HEK293 (cell line): ENCODE results near the gene RUNX1.

Experiments
- ZFP37 ChIP-seq: fragments of 450-650 bp; formaldehyde crosslinking; IDR thresholded peaks from 2 replicates; pipeline ENCODE4 v1.5.1; 2016; ENCODE audit warnings: missing biosample characterization, missing genetic modification characterization
- ZNF2 ChIP-seq: fragments of 450-650 bp; formaldehyde crosslinking; IDR thresholded peaks from 2 replicates; pipeline ENCODE4 v1.5.1; 2016; ENCODE audit warnings: missing biosample characterization, missing genetic modification characterization
- ZNF324 ChIP-seq: fragments of 450-650 bp; formaldehyde crosslinking; IDR thresholded peaks from 2 replicates; pipeline ENCODE4 v1.5.1; 2016; ENCODE audit warnings: missing biosample characterization, missing genetic modification characterization
- ZNF76 ChIP-seq: fragments of 450-650 bp; formaldehyde crosslinking; IDR thresholded peaks from 2 replicates; pipeline ENCODE4; 2016; ENCODE audit warnings: low read depth, missing biosample characterization, missing genetic modification characterization, borderline replicate concordance
- ZNF768 ChIP-seq: fragments of 450-650 bp; formaldehyde crosslinking; IDR thresholded peaks from 2 replicates; pipeline ENCODE4 v1.5.1; 2018; ENCODE audit warnings: missing biosample characterization, mild to moderate bottlenecking, missing genetic modification characterization
- ZNF792 ChIP-seq: fragments of 450-650 bp; formaldehyde crosslinking; IDR thresholded peaks from 2 replicates; pipeline ENCODE4 v1.5.1; 2016; ENCODE audit warnings: missing biosample characterization, missing genetic modification characterization
- TF ChIP-seq, protein P1 (sequence below): fragments of 450-650 bp; formaldehyde crosslinking; IDR thresholded peaks from 2 replicates; pipeline ENCODE4 v1.5.1; 2016; ENCODE audit warnings: missing biosample characterization, missing genetic modification characterization
- TF ChIP-seq, protein P2 (sequence below): fragments of 450-650 bp; IDR thresholded peaks from 2 replicates; pipeline ENCODE4 v1.5.1; 2018; ENCODE audit warnings: missing biosample characterization, missing genetic modification characterization

DNA sequence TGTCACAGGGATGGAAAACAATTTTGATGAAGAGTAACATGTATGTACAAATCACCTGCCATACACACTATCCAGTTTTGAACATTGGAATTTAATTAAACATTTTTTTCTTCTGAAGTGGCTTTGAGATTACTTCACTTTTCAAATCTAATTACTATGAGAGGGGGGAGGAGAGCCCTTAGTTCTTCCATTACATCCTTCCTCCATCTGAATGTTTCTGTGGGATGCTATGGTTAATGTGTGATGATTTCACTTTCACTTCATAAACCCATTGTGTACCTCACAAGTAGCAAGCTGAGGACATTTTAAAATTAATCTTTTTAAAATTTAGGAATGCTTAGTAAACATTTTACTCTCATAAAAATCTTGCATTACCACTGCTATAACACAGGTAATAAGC, 156.9 kb downstream of the RUNX1 start:
- TF ChIP-seq ZNF2 (tag by site-specific recombination) (no peak), ZNF76 (tag by site-specific recombination) (no peak), ZFP37 (tag by site-specific recombination) (no peak), ZNF324 (no peak), ZNF792 (tag by site-specific recombination) (no peak), ZNF768 (tag by site-specific recombination) (no peak; the same call in 1 of the 2 replicates)
- TF ChIP-seq, protein P1, sequence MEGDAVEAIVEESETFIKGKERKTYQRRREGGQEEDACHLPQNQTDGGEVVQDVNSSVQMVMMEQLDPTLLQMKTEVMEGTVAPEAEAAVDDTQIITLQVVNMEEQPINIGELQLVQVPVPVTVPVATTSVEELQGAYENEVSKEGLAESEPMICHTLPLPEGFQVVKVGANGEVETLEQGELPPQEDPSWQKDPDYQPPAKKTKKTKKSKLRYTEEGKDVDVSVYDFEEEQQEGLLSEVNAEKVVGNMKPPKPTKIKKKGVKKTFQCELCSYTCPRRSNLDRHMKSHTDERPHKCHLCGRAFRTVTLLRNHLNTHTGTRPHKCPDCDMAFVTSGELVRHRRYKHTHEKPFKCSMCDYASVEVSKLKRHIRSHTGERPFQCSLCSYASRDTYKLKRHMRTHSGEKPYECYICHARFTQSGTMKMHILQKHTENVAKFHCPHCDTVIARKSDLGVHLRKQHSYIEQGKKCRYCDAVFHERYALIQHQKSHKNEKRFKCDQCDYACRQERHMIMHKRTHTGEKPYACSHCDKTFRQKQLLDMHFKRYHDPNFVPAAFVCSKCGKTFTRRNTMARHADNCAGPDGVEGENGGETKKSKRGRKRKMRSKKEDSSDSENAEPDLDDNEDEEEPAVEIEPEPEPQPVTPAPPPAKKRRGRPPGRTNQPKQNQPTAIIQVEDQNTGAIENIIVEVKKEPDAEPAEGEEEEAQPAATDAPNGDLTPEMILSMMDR (tag by site-specific recombination) = no peak
- TF ChIP-seq, protein P2, sequence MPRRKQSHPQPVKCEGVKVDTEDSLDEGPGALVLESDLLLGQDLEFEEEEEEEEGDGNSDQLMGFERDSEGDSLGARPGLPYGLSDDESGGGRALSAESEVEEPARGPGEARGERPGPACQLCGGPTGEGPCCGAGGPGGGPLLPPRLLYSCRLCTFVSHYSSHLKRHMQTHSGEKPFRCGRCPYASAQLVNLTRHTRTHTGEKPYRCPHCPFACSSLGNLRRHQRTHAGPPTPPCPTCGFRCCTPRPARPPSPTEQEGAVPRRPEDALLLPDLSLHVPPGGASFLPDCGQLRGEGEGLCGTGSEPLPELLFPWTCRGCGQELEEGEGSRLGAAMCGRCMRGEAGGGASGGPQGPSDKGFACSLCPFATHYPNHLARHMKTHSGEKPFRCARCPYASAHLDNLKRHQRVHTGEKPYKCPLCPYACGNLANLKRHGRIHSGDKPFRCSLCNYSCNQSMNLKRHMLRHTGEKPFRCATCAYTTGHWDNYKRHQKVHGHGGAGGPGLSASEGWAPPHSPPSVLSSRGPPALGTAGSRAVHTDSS = no peak
